ENCODE results near the gene ZNF408. TPM values are rescaled to one million over a fixed set of nuclear protein-coding genes. Genes with fewer than 3 reads are reported as not detected.

Gene ZNF408
- total and polyA plus RNA-seq, 2 of the 13 experiments (the other 11 are each of a cell fraction or from before 2014, with no cell fraction given), result 11.2 to 12.5 TPM

DNA sequence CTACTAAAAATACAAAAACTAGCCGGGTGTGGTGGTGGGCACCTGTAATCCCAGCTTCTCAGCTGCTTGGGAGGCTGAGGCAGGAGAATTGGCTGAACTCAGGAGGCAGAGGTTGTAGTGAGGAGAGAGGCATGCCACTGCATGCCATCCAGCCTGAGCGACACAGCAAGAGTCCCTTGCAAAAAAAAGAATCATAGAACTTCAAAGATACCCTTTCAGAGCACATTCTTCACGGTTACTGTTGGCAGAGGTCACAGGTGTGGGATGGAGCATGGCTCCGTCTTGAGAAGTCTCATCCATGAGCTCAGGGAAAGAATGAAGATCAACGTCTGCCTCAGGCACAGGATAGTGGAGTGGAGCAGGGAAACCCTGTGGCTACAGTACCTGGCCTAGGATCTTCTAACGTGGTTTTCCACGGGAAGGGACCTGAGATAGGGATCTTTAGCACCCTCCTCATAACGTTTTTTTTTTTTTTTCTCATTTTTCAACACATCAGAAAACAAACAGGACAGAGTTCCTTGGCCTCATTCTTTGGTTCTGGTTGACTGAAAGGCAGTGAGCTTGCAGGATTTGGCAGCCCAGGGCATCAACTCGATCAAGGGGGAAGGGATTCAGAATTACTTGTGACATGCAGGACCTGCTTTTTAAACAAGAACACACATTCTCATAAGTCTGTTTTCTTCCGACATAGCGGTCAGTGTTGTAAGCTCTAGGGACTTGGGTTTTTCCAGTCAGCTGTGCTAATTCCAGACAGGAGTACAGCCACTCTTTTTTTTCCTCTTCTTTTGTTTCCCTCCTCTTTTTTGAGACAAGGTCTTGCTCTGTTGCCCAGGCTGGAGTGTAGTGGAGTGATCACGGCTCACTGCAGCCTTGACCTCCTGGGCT lies 41.0 kb downstream of the ZNF408 start (continued):
- TF ChIP-seq MED1 (CRISPR knock-in tag; IDR thresholded peaks at IDR 0.05) (0 out of 2 replicates have a peak, but pooled peaks have one; percentile 10), AKAP8 (CRISPR knock-in tag; IDR thresholded peaks at IDR 0.05) (no peak), RFXAP (CRISPR knock-in tag; IDR thresholded peaks at IDR 0.05; ENCODE audit: borderline replicate concordance) (0 out of 2 replicates have a peak, but pooled peaks have one; percentile 29), SSRP1 (CRISPR knock-in tag; IDR thresholded peaks at IDR 0.05) (0 out of 2 replicates have a peak, but pooled peaks have one; percentile 17), RBM22 (optimal IDR thresholded peaks at IDR 0.05; ENCODE audit: low read length) (peak; percentile 96), POLR2G (IDR thresholded peaks at IDR 0.05; ENCODE audit: low read depth, low read length) (peak; percentile 71; the same call in 1 of the 2 replicates), ZNF605 (CRISPR knock-in tag; IDR thresholded peaks at IDR 0.05) (no peak), ZNF883 (CRISPR knock-in tag; IDR thresholded peaks at IDR 0.05; ENCODE audit: not compliant biosample characterization) (peak; percentile 63), TARDBP (CRISPR knock-in tag; IDR thresholded peaks at IDR 0.05) (0 out of 2 replicates have a peak, but pooled peaks have one; percentile 43), ZNF235 (CRISPR knock-in tag; IDR thresholded peaks at IDR 0.05; ENCODE audit: borderline replicate concordance) (no peak), WIZ (CRISPR knock-in tag; IDR thresholded peaks at IDR 0.05) (no peak), ATRX (CRISPR knock-in tag; IDR thresholded peaks at IDR 0.05; ENCODE audit: borderline replicate concordance) (no peak), ZNF121 (CRISPR knock-in tag; IDR thresholded peaks at IDR 0.05) (0 out of 2 replicates have a peak, but pooled peaks have one; percentile 25)
- TF ChIP-seq, protein P1, sequence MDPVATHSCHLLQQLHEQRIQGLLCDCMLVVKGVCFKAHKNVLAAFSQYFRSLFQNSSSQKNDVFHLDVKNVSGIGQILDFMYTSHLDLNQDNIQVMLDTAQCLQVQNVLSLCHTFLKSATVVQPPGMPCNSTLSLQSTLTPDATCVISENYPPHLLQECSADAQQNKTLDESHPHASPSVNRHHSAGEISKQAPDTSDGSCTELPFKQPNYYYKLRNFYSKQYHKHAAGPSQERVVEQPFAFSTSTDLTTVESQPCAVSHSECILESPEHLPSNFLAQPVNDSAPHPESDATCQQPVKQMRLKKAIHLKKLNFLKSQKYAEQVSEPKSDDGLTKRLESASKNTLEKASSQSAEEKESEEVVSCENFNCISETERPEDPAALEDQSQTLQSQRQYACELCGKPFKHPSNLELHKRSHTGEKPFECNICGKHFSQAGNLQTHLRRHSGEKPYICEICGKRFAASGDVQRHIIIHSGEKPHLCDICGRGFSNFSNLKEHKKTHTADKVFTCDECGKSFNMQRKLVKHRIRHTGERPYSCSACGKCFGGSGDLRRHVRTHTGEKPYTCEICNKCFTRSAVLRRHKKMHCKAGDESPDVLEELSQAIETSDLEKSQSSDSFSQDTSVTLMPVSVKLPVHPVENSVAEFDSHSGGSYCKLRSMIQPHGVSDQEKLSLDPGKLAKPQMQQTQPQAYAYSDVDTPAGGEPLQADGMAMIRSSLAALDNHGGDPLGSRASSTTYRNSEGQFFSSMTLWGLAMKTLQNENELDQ (CRISPR knock-in tag; IDR thresholded peaks at IDR 0.05; ENCODE audit: borderline replicate concordance), result no peak
- TF ChIP-seq, protein P2, sequence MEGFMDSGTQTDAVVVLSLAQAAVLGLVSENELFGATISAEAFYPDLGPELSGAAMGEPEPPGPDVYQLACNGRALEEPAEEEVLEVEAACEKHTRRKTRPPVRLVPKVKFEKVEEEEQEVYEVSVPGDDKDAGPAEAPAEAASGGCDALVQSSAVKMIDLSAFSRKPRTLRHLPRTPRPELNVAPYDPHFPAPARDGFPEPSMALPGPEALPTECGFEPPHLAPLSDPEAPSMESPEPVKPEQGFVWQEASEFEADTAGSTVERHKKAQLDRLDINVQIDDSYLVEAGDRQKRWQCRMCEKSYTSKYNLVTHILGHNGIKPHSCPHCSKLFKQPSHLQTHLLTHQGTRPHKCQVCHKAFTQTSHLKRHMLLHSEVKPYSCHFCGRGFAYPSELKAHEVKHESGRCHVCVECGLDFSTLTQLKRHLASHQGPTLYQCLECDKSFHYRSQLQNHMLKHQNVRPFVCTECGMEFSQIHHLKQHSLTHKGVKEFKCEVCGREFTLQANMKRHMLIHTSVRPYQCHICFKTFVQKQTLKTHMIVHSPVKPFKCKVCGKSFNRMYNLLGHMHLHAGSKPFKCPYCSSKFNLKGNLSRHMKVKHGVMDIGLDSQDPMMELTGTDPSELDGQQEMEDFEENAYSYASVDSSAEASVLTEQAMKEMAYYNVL (CRISPR knock-in tag; IDR thresholded peaks at IDR 0.05; ENCODE audit: borderline replicate concordance), result no peak
- TF ChIP-seq, protein P3, sequence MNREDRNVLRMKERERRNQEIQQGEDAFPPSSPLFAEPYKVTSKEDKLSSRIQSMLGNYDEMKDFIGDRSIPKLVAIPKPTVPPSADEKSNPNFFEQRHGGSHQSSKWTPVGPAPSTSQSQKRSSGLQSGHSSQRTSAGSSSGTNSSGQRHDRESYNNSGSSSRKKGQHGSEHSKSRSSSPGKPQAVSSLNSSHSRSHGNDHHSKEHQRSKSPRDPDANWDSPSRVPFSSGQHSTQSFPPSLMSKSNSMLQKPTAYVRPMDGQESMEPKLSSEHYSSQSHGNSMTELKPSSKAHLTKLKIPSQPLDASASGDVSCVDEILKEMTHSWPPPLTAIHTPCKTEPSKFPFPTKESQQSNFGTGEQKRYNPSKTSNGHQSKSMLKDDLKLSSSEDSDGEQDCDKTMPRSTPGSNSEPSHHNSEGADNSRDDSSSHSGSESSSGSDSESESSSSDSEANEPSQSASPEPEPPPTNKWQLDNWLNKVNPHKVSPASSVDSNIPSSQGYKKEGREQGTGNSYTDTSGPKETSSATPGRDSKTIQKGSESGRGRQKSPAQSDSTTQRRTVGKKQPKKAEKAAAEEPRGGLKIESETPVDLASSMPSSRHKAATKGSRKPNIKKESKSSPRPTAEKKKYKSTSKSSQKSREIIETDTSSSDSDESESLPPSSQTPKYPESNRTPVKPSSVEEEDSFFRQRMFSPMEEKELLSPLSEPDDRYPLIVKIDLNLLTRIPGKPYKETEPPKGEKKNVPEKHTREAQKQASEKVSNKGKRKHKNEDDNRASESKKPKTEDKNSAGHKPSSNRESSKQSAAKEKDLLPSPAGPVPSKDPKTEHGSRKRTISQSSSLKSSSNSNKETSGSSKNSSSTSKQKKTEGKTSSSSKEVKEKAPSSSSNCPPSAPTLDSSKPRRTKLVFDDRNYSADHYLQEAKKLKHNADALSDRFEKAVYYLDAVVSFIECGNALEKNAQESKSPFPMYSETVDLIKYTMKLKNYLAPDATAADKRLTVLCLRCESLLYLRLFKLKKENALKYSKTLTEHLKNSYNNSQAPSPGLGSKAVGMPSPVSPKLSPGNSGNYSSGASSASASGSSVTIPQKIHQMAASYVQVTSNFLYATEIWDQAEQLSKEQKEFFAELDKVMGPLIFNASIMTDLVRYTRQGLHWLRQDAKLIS (CRISPR knock-in tag; IDR thresholded peaks at IDR 0.05), result no peak
- TF ChIP-seq, protein P4, sequence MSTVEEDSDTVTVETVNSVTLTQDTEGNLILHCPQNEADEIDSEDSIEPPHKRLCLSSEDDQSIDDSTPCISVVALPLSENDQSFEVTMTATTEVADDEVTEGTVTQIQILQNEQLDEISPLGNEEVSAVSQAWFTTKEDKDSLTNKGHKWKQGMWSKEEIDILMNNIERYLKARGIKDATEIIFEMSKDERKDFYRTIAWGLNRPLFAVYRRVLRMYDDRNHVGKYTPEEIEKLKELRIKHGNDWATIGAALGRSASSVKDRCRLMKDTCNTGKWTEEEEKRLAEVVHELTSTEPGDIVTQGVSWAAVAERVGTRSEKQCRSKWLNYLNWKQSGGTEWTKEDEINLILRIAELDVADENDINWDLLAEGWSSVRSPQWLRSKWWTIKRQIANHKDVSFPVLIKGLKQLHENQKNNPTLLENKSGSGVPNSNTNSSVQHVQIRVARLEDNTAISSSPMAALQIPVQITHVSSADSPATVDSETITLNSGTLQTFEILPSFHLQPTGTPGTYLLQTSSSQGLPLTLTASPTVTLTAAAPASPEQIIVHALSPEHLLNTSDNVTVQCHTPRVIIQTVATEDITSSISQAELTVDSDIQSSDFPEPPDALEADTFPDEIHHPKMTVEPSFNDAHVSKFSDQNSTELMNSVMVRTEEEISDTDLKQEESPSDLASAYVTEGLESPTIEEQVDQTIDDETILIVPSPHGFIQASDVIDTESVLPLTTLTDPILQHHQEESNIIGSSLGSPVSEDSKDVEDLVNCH (CRISPR knock-in tag; IDR thresholded peaks at IDR 0.05), result no peak
